Skin of body (tissue), 2 donors: Measurements from ENCODE around the gene TSKS. TPM values are rescaled to one million over a fixed set of nuclear protein-coding genes. Genes with fewer than 3 reads are reported as not detected.
A peak's percentile ranks its signal among the peaks of the same experiment; 100 is the strongest.
"Not testable (repeated sequence)": the region's sequence is repeated elsewhere in the genome, so short reads cannot be mapped to it uniquely, and the experiment has no call there.

Experiments
- DNase-seq: peaks from one replicate; lab custom pipeline; 2025; lab: John Stamatoyannopoulos, UW
- total RNA-seq: library from RNA; depleted of rRNA; stranded (reverse); fragments of >200 nt; gene quantifications from one replicate; pipeline ENCODE4 v1.2.3, GENCODE V29; 2014

TSKS gene
- total RNA-seq, 1 donor from 2014 or later = 0.30 TPM

DNA sequence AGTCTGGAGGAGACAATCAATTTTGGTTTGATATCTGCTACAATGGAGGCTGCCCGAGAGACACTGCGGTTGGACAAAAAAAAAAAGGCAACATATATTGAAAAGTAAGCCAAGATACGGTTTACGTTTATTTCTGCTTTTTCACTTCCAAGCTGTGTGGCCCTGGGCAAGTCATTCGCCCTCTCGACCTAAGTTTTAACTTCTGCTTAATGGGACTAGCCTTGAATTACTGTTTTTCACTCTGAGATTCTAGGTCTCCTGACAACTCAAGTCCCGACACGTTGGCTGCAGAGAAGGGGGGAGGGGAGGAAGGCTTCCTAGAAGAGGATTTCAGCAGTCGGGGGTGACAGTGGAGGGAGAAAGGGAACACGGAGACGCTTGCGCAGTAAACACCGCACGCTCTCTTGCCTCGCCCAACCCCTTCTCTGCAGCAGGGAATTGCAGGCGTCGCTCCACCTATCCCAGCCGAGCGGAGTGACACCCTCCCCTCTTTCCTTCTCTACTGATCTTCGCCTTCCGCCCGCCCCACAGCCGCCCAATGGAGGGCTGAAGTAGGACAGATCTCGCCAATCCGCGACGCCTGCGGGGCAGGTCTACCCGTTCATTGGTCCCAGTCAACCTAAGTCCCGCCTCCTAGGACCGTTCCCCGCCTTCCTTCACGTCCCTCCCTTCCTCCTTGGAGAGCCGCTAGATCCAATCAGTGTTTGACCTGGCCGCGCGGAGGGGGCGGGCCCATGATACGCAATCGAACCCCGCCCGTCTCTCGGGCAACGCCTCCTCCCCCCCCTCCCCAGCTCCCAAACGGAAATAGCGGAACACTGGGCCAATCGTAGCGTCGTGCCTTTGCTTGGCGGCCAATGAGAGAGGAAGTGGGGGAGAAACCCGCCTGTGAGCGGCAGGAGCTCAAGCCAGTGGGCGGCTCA is 3.2 kb upstream of the TSKS start:
- peak; percentile 100 for DNase-seq

DNA sequence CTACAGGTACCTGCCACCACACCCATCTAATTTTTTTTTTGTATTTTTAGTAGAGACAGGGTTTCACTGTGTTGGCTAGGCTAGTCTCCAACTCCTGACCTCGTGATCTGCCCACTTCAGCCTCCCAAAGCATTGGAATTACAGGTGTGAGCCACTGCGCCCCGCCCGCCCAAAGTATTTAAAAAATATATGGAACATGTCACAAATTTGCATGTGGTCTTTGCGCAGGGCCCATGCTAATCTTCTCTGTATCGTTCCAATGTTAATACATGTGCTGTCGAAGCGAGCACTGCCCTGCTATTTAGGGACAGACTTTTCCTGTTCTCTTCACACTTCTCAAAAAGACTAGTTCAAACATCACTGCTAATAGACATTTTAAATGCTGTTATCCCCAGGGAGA is 1.2 kb upstream of the TSKS start:
- DNase-seq = no peak

- no peak for DNase-seq
These were observed 1.3 kb downstream of the TSKS start for GRCh38 chr19:49761625-49762311.

- no peak for DNase-seq
These were observed 1.9 kb downstream of the TSKS start for GRCh38 chr19:49761249-49761624.

DNA sequence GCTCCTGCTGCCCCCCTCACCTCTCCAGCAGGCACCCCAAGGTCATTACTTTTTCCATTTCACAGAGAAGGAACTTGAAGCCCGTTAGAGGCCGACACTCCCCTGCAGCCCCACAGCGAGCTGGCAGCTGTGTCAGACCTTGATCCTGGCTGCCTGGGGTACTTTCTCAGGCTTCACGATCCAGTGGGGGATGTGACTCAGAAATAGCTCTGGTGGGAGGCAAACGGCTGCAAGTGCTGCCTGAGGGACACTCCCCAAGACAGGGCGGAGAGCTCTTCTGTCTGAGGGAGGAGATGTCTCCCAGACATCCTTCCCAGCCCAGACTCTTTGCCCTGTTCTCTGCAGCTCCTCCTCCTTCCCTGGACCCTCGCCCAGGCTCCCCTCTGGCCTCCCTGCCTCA is 4.8 kb downstream of the TSKS start:
- DNase-seq = no peak

DNA sequence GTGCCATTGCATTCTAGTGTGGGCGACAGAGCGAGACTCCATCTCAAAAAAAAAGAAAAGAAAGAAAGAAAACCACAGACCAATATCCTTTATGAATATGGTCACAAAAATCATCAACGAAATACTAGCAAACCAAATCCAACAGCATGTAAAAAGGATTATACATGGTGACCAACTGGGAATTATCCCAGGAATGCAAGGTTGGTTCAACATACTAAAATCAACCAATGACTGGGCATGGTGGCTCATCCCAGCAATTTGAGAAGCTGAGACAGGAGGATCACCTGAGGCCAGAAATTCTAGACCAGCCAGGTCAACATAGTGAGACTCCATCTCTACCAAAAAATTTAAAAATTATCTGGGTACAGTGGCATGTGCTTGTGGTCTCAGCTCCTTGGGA is 7.2 kb downstream of the TSKS start:
- no peak for DNase-seq

DNA sequence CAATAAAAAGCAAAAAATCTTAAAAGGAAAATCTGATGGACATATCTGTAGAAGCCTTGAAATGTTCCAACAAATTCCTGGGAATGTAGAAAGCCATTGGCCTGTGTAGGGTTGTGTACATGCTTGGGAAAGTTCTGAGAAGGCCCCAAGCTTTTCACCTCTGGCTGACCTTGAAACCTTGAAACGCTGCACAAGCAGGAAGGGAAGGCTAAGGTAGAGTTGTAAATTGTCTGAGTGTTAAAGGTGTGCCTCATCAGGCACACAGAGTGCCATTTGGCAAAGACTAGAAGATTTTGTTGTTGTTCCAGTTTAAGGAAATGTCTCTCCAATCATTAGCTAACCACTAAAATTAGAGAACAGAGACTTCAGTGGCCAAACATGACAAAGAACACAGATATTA is 10.4 kb downstream of the TSKS start:
- no peak for DNase-seq

GRCh38 chr19:49749771-49750170 is 13.3 kb downstream of the TSKS start:
- no peak for DNase-seq

GRCh38 chr19:49749055-49749716 is 13.9 kb downstream of the TSKS start:
- no peak for DNase-seq

- no peak for DNase-seq
These were observed 16.7 kb downstream of the TSKS start for GRCh38 chr19:49746206-49746958.

GRCh38 chr19:49744946-49745381 is 18.1 kb downstream of the TSKS start:
- no peak for DNase-seq

- no peak for DNase-seq
These were observed 21.8 kb downstream of the TSKS start for GRCh38 chr19:49741210-49741844.

GRCh38 chr19:49739933-49740332 is 23.2 kb downstream of the TSKS start:
- DNase-seq = no peak

GRCh38 chr19:49739098-49739497 is 24.0 kb downstream of the TSKS start:
- DNase-seq = no peak

DNA sequence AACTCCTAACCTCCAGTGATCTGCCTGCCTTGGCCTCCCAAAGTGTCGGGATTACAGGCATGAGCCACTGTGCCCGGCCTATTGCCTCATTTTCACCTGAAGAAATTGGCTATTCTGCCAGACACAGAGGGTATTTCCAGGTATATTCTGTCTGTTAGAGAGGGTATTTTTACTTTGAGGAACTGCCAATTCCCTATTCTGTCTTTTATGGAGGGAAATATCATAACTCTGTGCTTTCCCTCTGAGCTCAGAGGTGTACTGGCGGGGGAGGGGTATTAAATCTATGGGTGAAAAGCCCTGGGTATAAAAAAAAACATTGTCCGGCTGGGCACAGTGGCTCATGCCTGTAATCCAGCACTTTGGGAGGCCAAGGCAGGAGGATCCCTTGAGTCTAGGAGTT is 24.8 kb downstream of the TSKS start:
- DNase-seq = no peak

- no peak for DNase-seq
These were observed 32.9 kb downstream of the TSKS start for GRCh38 chr19:49730166-49730565.

- peak; percentile 27 for DNase-seq
These were observed 35.7 kb downstream of the TSKS start for GRCh38 chr19:49727217-49728030.

DNA sequence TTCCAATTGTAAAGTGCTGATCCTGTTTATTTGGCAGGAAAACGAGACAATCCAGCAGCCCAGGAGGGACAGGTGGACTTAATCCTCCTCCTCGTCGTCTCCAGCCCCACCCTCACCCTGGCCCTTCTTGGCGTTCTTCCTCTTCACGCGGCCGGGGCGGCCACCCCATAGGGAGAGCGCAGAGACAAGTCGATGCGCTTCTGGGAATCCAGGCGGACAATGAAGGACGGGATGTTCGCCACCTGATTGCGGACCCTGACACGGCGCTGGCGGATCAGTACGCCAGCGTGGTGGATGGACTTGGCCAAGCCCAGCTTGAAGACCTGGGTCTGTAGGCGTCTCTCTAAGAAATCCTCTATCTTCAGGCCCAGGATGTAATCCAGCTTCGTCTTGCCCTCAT is 43.7 kb downstream of the TSKS start:
- not testable (repeated sequence) for DNase-seq

- DNase-seq = no peak
These were observed 44.1 kb downstream of the TSKS start for GRCh38 chr19:49718991-49719390.

- DNase-seq = no peak
These were observed 44.6 kb downstream of the TSKS start for GRCh38 chr19:49718511-49718910.
